NT2/D1 (cell line): Measurements from ENCODE around the gene KAT7.
"Not testable (repeated sequence)": the region's sequence is repeated elsewhere in the genome, so short reads cannot be mapped to it uniquely, and the experiment has no call there.

Experiments used
- YY1 ChIP-seq: IDR thresholded peaks from 2 replicates; pipeline ENCODE4 v1.6.1; 2011; ENCODE audit not compliant: insufficient read length, insufficient read depth
- ZNF274 ChIP-seq: IDR thresholded peaks from 2 replicates; pipeline ENCODE4 v1.6.1; 2011; ENCODE audit warnings: mild to moderate bottlenecking, low read depth, low read length

- not testable (repeated sequence) for TF ChIP-seq YY1, ZNF274
Observed at GRCh38 chr17:49758464-49759010, 29.9 kb upstream of the KAT7 start.
